Testis (tissue), 3 donors: ENCODE results near the gene TMSB10. TPM values are rescaled to one million over a fixed set of nuclear protein-coding genes. Genes with fewer than 3 reads are reported as not detected.

Experiments
- DNase-seq: peaks from one replicate; pipeline ENCODE4 v3.0.0-alpha.2; 2019
- H3K27ac ChIP-seq, 2 donors: fragments of 200-600 bp; sonication (generic); one replicate each; pipeline ENCODE4 v1.5.1; 2019
- H3K27me3 ChIP-seq: fragments of 200-600 bp; sonication (generic); one replicate; pipeline ENCODE4 v1.5.1; 2019
- H3K36me3 ChIP-seq: fragments of 200-600 bp; sonication (generic); one replicate; pipeline ENCODE4 v1.5.1; 2017; ENCODE audit warnings: low read depth; ENCODE audit errors: missing control alignments
- H3K4me1 ChIP-seq: fragments of 200-600 bp; sonication (generic); one replicate; pipeline ENCODE4 v1.5.1; 2019
- H3K4me3 ChIP-seq, 2 donors: fragments of 200-600 bp; sonication (generic); one replicate each; pipeline ENCODE4 v1.5.1; 2017 to 2019
- H3K9me3 ChIP-seq: fragments of 200-600 bp; sonication (generic); one replicate; pipeline ENCODE4 v1.5.1; 2017
- POLR2A ChIP-seq: fragments of 450-650 bp; IDR thresholded peaks from one replicate; pipeline ENCODE4 v1.6.1; 2017; ENCODE audit warnings: antibody characterized with exemption, mild to moderate bottlenecking, moderate library complexity
- WGBS, 2 donors: methylation state at CpG; one replicate each; pipeline ENCODE4 v1.1.5; 2018; 5-methylcytosine and 5-hydroxymethylcytosine counted together
- intact Hi-C: fragments of 100-400 bp; cut with DNase I; formaldehyde crosslinking; loops from one replicate; pipeline ENCODE4 v1.15.1; 2023; ENCODE audit warnings: low total_unique reads
- polyA plus RNA-seq: library from polyadenylated mRNA; stranded (reverse); fragments of 350-450 nt; fragmentation: Illumina TruSeq; extraction: RNeasy Lipid Tissue Mini Kit (QIAGEN cat#74804); gene quantifications from one replicate; pipeline ENCODE4 v1.2.3, GENCODE V29; 2014; ENCODE audit warnings: low read depth, low replicate concordance; ENCODE audit not compliant: insufficient read depth
- total RNA-seq, 2 donors: library from RNA; depleted of rRNA; stranded (reverse); fragments of >200 nt; gene quantifications; one replicate each; pipeline ENCODE4 v1.2.3, GENCODE V29; 2016
- TF ChIP-seq, protein P1 (sequence below), 3 experiments: fragments of 450-650 bp in 2 of 3; fragments of 200-600 bp in 1 of 3; sonication (generic) in 1 of 3; IDR thresholded peaks; one replicate each; pipeline ENCODE4 v1.5.1; 2016 to 2019; ENCODE audit warnings: antibody characterized with exemption in 3 of 3, mild to moderate bottlenecking in 2 of 3, moderate library complexity in 1 of 3

The TMSB10 gene
- total and polyA plus RNA-seq, 3 donors from 2014 or later, result 1,824 to 3,571 (median 2,819) TPM

DNA sequence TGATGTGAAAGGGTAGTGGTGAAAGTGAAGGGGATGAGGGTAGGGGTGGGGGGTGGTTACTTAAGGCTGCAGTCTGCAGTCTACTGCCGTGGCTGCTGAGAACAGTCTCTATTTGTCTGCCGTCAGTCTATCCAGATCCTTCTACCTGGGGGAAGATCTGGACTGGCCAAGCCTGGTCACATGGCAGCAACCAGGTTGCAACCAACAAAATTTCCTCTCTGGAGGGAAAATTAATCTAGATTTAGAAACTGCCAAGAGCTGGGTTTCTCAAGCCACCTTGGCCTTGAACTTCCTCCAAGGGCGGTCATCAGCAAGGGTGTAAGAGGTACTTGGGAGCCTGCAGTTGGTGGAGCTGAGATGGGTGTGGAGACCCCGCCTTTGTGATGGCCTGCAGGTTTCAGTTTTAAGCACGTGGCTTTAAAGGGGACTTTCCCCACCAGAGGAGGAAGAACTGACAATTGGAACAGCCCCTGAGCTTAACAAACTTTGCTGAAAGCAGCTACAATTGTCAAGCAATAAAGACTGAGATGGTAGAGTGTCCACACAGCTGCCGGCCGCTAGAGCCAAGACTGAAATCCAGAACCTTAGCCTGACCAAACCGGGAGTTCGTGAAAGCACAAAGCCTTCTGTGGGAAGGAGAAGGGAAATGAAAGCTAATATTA, 34.1 kb downstream of the TMSB10 start:
- Histone ChIP-seq H3K36me3 (no peaks in the 10 kb centered on the region), H3K9me3 (no peaks in the 10 kb centered on the region), H3K4me3 (no peak overlapping the region), H3K27me3 (no peaks in the 10 kb centered on the region), H3K4me1 (no peaks in the 10 kb centered on the region), H3K27ac (no peak overlapping the region)
- TF ChIP-seq POLR2A, result no peak
- TF ChIP-seq, protein P1, sequence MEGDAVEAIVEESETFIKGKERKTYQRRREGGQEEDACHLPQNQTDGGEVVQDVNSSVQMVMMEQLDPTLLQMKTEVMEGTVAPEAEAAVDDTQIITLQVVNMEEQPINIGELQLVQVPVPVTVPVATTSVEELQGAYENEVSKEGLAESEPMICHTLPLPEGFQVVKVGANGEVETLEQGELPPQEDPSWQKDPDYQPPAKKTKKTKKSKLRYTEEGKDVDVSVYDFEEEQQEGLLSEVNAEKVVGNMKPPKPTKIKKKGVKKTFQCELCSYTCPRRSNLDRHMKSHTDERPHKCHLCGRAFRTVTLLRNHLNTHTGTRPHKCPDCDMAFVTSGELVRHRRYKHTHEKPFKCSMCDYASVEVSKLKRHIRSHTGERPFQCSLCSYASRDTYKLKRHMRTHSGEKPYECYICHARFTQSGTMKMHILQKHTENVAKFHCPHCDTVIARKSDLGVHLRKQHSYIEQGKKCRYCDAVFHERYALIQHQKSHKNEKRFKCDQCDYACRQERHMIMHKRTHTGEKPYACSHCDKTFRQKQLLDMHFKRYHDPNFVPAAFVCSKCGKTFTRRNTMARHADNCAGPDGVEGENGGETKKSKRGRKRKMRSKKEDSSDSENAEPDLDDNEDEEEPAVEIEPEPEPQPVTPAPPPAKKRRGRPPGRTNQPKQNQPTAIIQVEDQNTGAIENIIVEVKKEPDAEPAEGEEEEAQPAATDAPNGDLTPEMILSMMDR (IDR thresholded peaks at IDR 0.05), result no peak
- WGBS, 2 donors, result 53 to 73% methylated on average over 9 of the region's 9 CpGs
- no peak for DNase-seq
- intact Hi-C loops, result no loop called here

DNA sequence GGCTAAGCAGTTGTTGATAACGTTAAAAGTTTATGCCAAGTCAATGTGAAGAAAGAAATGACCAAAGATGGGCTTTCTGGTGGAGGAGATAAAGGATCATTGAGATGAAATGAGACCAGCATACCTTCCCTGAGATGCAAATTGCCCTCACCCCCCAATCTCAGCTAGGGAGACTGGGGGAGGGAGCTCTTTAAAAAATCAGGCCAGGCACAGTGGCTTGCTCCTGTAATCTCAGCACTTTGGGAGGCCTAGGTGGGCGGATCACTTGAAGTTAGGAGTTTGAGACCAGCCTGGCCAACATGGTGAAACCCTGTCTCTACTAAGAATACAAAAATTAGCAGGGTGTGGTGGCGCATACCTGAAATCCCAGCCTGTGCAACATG, 34.6 kb downstream of the TMSB10 start:
- Histone ChIP-seq H3K4me1 (no peaks in the 10 kb centered on the region), H3K27me3 (no peaks in the 10 kb centered on the region), H3K27ac (no peak overlapping the region), H3K36me3 (no peaks in the 10 kb centered on the region), H3K9me3 (no peaks in the 10 kb centered on the region), H3K4me3 (no peak overlapping the region)
- WGBS, 2 donors, result 69 to 84% methylated on average over 3 of the region's 3 CpGs
- DNase-seq, result no peak
- intact Hi-C loops, result no loop called here
- TF ChIP-seq POLR2A, result no peak
- TF ChIP-seq, protein P1 (IDR thresholded peaks at IDR 0.05), result no peak

DNA sequence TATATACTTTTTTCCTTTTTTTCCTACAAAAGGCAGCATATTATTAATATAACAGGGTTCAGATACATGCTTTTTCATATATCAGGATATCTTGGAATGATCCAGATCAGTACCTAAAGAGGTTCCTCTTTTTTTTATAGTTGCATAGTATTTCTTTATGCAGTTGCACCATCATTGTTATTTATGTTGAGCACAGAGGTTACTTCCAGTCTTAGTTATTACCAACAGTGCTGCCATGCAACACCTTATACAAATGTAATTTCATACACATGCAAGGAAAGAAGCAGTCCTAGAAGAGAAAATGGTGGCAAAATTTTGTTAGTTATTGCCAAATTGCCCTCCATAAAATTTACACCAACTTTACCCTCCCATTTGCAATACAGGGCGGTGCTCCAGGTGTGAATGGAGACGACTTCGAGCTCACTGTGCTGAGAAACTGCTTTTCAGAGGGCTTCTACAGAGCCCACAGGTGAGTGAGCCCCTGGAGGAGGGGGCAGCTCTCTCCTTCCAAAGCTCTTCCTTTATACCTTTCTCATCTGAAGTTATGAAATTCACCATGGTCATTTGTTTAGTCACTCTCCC, 35.5 kb downstream of the TMSB10 start:
- TF ChIP-seq, protein P1 (IDR thresholded peaks at IDR 0.05), result no peak
- no peak for TF ChIP-seq POLR2A
- Histone ChIP-seq H3K9me3 (no peaks in the 10 kb centered on the region), H3K27ac (no peak overlapping the region), H3K4me3 (no peak overlapping the region), H3K27me3 (no peaks in the 10 kb centered on the region), H3K36me3 (no peaks in the 10 kb centered on the region), H3K4me1 (no peaks in the 10 kb centered on the region)
- no peak for DNase-seq
- WGBS, 2 donors, result 68 to 79% methylated on average over 3 of the region's 3 CpGs
- intact Hi-C loops, result no loop called here

DNA sequence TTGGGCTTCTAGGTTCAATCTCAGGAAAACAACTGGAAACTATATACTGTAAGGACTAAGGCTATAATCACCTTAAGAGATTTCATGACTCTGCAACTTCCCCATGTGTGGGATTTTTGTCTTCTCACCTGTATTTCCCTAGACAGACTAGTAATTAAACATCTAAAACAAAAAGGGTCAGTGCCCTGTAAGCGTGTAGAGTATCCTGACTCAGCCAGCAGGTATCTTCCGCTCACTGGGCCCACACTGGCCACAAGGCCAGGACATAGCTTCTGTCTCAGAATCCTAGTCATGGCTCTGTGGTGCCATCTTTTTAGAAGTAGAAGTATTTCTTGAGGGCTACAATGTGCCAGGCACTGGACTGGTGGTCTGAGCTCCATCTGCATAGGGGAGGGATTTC, 36.7 kb downstream of the TMSB10 start:
- Histone ChIP-seq H3K27ac (no peak overlapping the region), H3K4me3 (no peak overlapping the region), H3K36me3 (no peaks in the 10 kb centered on the region), H3K4me1 (no peaks in the 10 kb centered on the region), H3K27me3 (no peaks in the 10 kb centered on the region), H3K9me3 (no peaks in the 10 kb centered on the region)
- intact Hi-C loops, result no loop called here
- no peak for TF ChIP-seq POLR2A
- TF ChIP-seq, protein P1 (IDR thresholded peaks at IDR 0.05), result no peak
- 95 to 100% methylated on average over 2 of the region's 2 CpGs for WGBS, 2 donors
- no peak for DNase-seq

DNA sequence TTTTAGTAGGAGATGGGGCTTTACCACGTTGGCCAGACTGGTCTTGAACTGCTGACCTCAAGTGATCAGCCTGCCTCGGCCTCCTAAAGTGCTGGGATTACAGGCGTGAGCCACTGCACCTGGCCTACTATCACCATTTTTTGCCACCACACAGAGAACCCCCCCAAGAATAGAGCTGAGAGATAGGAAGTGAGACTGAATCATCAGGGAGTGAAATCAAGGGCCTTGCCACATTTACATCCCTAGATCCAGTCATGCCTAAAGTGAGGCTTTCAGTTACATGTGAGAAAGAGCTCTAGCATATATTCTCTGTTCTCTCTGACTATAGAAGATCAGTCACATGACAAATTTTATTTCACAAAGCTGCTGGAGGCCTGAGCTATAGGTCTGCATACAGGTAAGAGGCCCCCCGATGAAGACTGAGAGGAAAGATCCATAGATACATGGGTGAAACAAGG, 37.5 kb downstream of the TMSB10 start:
- no peaks in the 10 kb centered on the region for H3K36me3 ChIP-seq
- H3K4me1 ChIP-seq, result no peaks in the 10 kb centered on the region
- no peaks in the 10 kb centered on the region for H3K9me3 ChIP-seq
- H3K27ac ChIP-seq, result no peak overlapping the region
- TF ChIP-seq, protein P1 (IDR thresholded peaks at IDR 0.05), result no peak
- no peak for TF ChIP-seq POLR2A
- WGBS, 2 donors, result 87 to 91% methylated on average over 4 of the region's 4 CpGs
- DNase-seq, result no peak
- H3K4me3 ChIP-seq, result no peak overlapping the region
- no peaks in the 10 kb centered on the region for H3K27me3 ChIP-seq
- intact Hi-C loops, result no loop called here
